ENCODE data around the gene ALDH3A1. TPM values are rescaled to one million over a fixed set of nuclear protein-coding genes. Genes with fewer than 3 reads are reported as not detected.
A peak's percentile ranks its signal among the peaks of the same experiment; 100 is the strongest.

Gene ALDH3A1
- total RNA-seq, 6 experiments from 2014 or later, result 0.26 to 13.8 (median 1.7) TPM

DNA sequence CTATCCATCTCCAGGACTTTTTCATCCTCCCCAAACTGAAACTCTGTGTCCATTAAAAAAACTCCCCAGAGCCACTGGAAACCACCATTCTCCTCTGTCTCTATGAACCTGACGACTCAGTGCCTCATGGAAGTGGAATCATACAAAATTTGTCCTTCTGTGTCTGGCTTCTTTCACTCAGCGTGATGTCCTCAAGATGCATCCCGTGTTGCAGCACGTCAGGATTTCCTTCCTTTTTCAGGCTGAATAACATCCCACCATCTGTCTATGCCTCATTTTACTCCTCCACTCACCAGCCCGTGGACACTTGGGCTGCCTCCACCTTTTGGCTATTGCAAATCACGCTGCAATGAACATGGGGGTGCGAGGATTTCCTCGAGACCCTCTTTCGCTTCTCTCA is 12.6 kb upstream of the ALDH3A1 start:
- Histone ChIP-seq H3K27ac (no peak overlapping the region), H3K4me1 (no peaks in the 10 kb centered on the region), H3K4me3 (no peak overlapping the region), H3K36me3 (no peaks in the 10 kb centered on the region), H3K9me3 (no peaks in the 10 kb centered on the region), H3K27me3 (no peaks in the 10 kb centered on the region)
- no peak for ATAC-seq
- TF ChIP-seq POLR2A (IDR thresholded peaks at IDR 0.05), result no peak
- TF ChIP-seq, protein P1, sequence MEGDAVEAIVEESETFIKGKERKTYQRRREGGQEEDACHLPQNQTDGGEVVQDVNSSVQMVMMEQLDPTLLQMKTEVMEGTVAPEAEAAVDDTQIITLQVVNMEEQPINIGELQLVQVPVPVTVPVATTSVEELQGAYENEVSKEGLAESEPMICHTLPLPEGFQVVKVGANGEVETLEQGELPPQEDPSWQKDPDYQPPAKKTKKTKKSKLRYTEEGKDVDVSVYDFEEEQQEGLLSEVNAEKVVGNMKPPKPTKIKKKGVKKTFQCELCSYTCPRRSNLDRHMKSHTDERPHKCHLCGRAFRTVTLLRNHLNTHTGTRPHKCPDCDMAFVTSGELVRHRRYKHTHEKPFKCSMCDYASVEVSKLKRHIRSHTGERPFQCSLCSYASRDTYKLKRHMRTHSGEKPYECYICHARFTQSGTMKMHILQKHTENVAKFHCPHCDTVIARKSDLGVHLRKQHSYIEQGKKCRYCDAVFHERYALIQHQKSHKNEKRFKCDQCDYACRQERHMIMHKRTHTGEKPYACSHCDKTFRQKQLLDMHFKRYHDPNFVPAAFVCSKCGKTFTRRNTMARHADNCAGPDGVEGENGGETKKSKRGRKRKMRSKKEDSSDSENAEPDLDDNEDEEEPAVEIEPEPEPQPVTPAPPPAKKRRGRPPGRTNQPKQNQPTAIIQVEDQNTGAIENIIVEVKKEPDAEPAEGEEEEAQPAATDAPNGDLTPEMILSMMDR (IDR thresholded peaks at IDR 0.05), result no peak
- WGBS (ENCODE audit: insufficient coverage, low coverage, low lambda C conversion rate, missing lambda C conversion rate), result 67% methylated on average over 9 of the region's 9 CpGs
- intact Hi-C loops (cut with DNase I), result loop anchor here (5.0 to 10.0 kb wide), 2 partner anchors 243 to 246 kb away; no protein-coding TSS in a partner anchor
- DNase-seq, result no peak

DNA sequence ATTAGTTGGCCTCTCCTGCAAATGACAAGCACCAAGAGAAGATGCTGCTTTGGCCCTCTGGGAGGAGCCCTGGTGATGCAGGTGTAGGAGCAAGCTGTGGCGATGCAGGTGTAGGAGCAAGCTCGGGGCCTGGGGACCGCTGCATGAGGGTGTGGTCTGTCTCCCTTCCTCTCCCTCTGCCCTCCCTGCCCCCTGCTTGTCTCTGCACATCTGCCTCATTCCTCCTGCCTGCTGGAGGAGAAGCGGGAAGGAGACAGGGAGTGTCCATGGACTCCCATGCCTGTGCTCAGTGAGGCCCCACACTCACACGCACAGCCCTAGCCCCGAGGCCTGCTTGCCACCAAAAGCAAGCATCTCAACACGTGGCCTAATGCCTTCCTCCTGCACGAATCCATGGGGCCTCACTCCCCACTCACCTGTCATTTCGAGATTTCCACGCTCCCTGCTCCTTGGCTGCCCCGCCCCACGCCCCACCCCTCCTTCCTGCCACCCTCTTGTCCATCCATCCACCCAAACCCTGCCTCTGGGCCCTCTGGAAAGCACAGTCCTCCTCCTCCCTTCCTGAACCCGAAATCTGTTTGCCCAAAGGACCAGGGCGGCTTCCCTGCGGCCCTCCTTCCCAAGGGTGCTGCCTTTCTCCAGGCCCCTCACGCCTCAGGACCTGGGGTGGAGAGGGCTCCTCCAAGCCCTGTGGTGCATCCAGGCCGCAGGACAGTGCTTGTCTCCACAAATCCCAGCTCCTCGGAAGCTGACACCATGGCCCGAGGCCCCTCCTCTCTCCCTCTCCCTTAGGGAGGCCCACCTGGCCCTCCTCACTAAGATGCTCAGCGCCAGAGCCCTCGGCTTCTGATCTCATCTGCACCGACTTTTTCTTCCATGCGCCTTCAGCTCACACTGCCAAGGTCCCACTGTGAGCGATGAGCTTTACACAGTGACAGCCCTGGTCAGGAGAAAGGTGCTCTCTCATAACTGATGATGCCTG is 11.8 kb upstream of the ALDH3A1 start:
- Histone ChIP-seq H3K4me1 (no peaks in the 10 kb centered on the region), H3K36me3 (no peaks in the 10 kb centered on the region), H3K4me3 (no peak overlapping the region), H3K9me3 (no peaks in the 10 kb centered on the region), H3K27me3 (no peaks in the 10 kb centered on the region), H3K27ac (no peak overlapping the region)
- 87% methylated on average over 15 of the region's 24 CpGs for WGBS (ENCODE audit: insufficient coverage, low coverage, low lambda C conversion rate, missing lambda C conversion rate)
- no peak for DNase-seq
- intact Hi-C loops (cut with DNase I), result loop anchor here (5.0 to 10.0 kb wide), 2 partner anchors 243 to 245 kb away; no protein-coding TSS in a partner anchor
- TF ChIP-seq, protein P1 (IDR thresholded peaks at IDR 0.05), result no peak
- no peak for TF ChIP-seq POLR2A (IDR thresholded peaks at IDR 0.05)
- no peak for ATAC-seq

DNA sequence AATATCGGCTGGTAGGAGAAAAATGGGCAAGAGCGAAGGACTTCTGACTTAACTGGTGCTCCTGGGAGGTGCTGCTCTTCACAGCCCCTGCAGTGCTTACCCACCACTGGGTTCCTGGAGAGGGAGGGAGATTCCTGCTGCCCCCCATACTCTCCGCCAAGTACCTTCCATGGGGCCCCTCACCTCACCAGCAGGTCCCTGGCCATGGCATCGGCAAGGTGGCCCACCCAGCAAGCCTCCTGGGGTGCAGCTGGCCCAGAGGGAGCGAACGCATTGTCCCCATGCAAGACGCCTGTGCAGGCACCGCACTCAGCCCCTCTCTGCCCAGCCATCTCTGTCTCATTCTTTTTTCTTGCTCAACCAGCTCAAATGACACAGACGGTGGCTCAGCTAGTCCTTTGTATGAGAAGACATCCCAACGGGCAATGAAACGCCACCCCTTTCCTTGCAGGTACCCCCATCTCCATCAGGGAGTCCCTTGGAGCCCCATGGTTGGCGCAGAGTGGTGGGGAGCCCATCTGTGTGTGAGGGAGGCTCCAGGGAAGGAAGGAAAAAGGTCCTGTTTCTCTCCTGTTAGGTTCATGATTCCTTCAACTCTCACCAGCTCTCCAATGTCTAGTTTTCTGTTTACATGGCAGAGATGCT is 9.6 kb upstream of the ALDH3A1 start:
- DNase-seq (no peak), ATAC-seq (no peak)
- H3K27ac ChIP-seq, result no peak overlapping the region
- WGBS (ENCODE audit: insufficient coverage, low coverage, low lambda C conversion rate, missing lambda C conversion rate), result 74% methylated on average over 5 of the region's 12 CpGs
- H3K27me3 ChIP-seq, result no peaks in the 10 kb centered on the region
- TF ChIP-seq, protein P1 (IDR thresholded peaks at IDR 0.05), result no peak
- TF ChIP-seq POLR2A (IDR thresholded peaks at IDR 0.05), result no peak
- peaks cover 0 to 13% (median 3%) of the 10 kb centered on the region in 4 donors for H3K4me1 ChIP-seq
- no peaks in the 10 kb centered on the region for H3K9me3 ChIP-seq
- intact Hi-C loops (cut with DNase I), result no loop called here
- no peak overlapping the region for H3K4me3 ChIP-seq
- H3K36me3 ChIP-seq, result no peaks in the 10 kb centered on the region

DNA sequence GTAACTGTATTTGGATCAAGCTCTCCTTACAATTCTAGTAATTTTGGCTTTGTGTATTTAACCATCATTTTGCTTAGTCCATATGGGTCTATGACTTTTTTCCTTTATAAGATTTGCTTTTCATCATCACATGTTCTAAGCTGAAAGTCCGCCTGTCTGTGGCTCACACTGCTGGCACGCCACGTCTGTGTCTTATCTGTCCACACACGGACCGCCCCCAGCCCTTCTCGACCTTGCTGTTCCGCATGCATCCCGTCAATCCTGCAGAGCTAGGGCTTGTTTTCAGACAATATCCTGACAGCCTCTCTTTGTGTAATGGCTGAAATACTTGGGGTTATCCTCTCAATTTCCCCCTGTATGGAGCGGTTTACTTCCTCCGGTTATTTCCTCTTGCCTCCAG is 8.4 kb upstream of the ALDH3A1 start:
- Histone ChIP-seq H3K27ac (no peak overlapping the region), H3K27me3 (no peaks in the 10 kb centered on the region), H3K36me3 (no peaks in the 10 kb centered on the region), H3K9me3 (no peaks in the 10 kb centered on the region), H3K4me3 (no peak overlapping the region), H3K4me1 (peaks cover 0 to 19% (median 3%) of the 10 kb centered on the region in 4 donors)
- DNase-seq (peak in 1 of 3 donors; percentile 62), ATAC-seq (peak in 2 of 4 donors; percentile 32 to 55)
- TF ChIP-seq, protein P1 (IDR thresholded peaks at IDR 0.05), result no peak
- no peak for TF ChIP-seq POLR2A (IDR thresholded peaks at IDR 0.05)
- WGBS (ENCODE audit: insufficient coverage, low coverage, low lambda C conversion rate, missing lambda C conversion rate), result 49% methylated on average over 8 of the region's 10 CpGs
- intact Hi-C loops (cut with DNase I), result no loop called here

Measured in right lobe of liver (tissue), 6 donors.